GM20431 (cell line): ENCODE results near the gene RAB3C.
"Not testable (repeated sequence)": the region's sequence is repeated elsewhere in the genome, so short reads cannot be mapped to it uniquely, and the experiment has no call there.

ENCODE experiments used
- in situ Hi-C: fragments of 300-500 bp; cut with MseI, MboI; formaldehyde crosslinking; loops from one replicate; pipeline ENCODE4 v1.15.0; 2020; ENCODE audit warnings: low sequenced_read_pairs; ENCODE audit not compliant: unreplicated experiment

Gene RAB3C, protein sequence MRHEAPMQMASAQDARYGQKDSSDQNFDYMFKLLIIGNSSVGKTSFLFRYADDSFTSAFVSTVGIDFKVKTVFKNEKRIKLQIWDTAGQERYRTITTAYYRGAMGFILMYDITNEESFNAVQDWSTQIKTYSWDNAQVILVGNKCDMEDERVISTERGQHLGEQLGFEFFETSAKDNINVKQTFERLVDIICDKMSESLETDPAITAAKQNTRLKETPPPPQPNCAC

DNA sequence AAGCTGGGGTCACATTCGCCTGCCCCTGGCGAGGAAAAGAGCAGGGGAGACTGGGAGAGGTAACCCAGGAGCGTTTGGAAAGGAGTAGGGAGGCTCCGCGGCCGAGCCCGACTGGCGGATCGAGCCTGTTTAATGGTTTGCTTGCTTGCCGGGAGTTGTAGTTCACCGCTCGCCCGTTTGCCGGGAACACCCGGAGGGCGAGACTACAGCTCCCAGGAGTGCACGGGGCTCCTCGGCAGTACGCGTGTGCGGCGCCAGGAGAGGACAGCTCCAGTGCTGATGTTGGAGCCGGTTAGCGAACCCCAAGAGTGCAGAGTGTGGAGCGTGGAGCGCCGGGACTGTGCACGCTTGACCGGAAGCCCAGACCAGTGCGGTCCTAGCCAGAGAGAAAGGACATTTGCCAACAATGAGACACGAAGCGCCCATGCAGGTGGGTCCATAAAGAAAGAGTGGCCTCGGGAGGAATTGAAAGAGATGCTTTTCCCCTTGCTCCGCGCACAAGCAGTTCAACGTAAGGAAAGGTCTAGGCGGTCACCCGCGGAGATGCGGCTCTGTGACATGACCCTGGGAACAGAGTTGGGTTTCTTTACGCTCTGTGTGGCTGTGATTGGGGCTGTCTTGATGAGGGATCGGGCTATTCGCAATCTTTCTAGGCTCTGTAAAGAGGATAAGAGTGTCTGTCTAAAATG lies at the start of gene RAB3C:
RAB3C (plus strand) TSS at position 273 of the 689 bp plus-strand sequence; CDS start at position 407, 134 bp downstream.
- in situ Hi-C loops: no loop called here

DNA sequence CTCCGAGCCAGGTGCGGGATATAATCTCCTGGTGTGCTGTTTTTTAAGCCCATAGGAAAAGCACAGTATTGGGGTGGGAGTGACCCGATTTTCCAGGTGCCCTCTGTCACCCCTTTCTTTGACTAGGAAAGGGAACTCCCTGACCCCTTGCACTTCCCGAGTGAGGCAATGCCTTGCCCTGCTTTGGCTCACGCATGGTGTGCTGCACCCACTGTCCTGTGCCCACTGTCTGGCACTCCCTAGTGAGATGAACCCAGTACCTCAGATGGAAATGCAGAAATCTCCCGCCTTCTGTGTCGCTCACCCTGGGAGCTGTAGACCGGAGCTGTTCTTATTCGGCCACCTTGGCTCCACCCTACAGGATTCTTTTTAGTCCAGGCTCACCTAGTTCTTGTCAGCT lies 40.9 kb upstream of the RAB3C start:
- in situ Hi-C loops: not testable (repeated sequence)

DNA sequence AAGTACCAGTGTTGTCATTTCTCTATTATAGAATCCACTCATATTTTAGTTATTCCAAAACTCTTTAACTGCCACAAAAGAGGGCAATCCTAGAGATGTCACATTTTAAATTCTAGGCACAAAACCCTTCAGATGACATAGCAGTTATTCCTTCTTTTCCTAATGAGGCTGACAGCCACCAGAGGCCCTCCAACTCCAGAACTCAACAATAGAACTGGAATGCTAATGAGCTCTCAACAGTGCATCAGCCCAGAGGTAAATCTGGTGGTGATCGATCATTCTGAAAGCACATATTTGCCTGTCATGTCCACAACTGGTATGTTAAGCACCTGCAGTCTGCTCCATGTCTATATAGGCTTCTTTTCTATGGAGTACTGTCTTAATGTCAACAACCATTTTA lies 40.2 kb upstream of the RAB3C start:
- in situ Hi-C loops: no loop called here

DNA sequence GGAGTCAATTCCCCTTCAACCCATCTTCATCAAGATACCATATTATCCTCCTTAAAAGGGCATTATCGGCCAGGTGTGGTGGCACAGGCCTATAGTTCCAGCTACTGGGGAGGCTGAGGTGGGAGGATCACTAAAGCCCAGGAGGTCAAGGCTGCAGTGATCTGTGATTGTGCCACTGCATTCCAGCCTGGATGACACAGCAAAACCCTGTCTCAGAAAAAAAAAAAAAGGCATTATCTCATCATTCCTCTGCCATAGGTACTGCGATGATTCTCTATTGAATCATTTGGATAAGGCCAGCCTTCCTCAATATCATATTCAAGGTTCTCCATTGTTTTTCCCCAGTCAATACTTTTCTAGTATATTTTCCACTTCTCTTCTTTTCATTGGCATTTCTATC lies 39.2 kb upstream of the RAB3C start:
- in situ Hi-C loops: no loop called here

DNA sequence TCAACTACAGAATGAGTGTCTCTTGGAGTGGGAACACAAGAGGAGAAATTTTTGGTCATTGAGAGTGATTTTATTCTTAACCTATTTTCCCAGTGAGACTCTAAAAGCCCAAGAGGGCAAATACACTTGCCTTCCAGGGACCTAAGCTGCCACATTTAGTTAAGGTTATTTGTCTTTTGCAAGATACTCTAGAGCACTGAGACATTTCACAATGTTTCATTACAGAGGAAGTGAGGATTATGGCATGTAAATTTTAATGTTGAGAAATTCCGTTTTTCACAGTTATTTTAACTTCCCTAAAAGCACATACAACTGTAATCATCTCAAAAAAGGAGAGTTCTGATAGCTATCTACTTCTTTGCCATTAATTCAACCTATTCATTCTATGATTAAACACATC lies 38.7 kb upstream of the RAB3C start:
- in situ Hi-C loops: no loop called here

DNA sequence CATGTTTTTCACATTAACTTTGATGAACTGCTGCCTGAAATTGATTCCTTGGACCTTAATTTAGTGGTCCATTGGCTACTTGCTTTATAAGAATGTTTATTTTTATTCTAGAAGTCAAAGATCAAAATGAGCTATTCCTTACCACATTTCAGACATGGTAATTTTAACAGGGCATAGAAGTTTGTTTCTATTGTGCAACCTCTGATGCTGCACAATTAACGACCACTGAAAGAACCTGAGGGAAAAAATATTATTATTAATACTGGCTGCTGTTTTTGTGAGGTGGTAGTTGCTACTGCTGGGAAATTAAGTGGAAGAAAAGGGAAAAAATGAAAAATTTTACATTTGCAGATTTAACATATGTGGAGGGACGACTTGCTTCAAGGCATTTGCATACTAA lies 37.9 kb upstream of the RAB3C start:
- in situ Hi-C loops: no loop called here

DNA sequence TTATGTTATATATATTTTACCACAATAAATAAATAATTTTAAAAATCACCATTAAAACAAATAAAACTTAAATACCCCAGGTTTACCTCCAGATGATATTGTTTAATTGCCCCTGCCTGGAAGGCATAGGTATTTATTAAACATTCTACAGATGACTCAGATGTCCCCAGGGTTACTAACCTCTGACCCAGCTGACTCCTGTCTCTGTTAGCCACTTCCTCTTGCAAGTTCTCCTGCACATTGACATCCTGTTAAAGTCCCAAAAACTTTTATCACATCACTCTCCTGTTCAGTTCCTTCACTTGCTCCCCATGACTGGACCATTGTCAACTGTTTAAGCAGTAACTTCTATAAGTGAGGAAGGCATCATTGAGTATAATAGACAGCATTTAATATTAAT lies 37.0 kb upstream of the RAB3C start:
- in situ Hi-C loops: no loop called here

DNA sequence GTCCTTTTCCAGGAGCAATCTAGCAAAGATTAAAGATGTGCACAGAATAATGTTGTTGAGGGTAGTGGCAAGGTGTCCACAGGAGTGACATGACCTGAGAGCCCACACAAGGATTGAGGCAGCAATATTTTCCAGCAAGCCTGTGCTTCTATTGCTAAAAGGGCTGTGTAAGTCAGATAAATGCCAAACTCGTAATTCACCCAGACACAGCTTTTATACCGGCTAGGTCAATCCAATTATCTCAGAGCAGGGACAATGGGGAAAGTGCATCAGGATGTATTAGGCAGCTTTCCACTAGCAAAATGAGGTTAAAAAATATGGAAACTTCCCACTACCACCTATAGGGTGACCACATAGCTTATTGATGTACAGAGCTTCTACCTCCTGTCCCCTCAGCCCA lies 34.8 kb upstream of the RAB3C start:
- in situ Hi-C loops: no loop called here

DNA sequence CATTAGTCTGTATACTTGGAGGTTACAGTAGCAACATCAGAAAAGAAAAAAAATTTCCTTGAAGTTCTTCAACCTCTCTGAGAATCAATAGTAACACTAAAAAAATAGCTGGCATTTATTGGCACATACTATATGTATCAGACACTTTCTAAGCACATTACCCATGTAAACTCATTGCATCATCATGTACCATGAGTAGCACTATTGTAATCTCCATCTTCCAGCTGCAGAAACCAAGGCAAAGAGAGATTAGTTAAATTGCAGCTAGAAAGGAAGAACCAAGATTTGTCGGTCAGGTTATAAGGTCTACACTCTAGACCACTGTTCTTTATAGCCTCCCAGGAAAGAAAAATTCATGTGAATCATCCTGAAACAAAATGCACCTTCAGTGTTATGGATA lies 31.4 kb upstream of the RAB3C start:
- in situ Hi-C loops: no loop called here

DNA sequence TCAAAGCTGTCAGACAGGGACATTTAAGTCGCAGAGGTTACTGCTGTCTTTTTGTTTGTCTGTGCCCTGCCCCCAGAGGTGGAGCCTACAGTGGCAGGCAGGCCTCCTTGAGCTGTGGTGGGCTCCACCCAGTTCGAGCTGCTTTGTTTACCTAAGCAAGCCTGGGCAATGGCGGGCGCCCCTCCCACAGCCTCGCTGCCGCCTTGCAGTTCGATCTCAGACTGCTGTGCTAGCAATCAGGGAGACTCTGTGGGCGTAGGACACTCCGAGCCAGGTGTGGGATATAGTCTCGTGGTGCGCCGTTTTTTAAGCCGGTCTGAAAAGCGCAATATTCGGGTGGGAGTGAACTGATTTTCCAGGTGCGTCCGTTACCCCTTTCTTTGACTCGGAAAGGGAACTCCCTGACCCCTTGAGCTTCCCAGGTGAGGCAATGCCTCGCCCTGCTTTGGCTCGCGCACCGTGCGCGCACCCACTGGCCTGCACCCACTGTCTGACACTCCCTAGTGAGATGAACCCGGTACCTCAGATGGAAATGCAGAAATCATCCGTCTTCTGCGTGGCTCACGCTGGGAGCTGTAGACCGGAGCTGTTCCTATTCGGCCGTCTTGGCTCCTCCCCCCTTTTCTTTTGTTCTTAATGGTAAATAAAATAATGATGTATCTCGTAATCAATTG lies 25.1 kb upstream of the RAB3C start:
- in situ Hi-C loops: not testable (repeated sequence)

DNA sequence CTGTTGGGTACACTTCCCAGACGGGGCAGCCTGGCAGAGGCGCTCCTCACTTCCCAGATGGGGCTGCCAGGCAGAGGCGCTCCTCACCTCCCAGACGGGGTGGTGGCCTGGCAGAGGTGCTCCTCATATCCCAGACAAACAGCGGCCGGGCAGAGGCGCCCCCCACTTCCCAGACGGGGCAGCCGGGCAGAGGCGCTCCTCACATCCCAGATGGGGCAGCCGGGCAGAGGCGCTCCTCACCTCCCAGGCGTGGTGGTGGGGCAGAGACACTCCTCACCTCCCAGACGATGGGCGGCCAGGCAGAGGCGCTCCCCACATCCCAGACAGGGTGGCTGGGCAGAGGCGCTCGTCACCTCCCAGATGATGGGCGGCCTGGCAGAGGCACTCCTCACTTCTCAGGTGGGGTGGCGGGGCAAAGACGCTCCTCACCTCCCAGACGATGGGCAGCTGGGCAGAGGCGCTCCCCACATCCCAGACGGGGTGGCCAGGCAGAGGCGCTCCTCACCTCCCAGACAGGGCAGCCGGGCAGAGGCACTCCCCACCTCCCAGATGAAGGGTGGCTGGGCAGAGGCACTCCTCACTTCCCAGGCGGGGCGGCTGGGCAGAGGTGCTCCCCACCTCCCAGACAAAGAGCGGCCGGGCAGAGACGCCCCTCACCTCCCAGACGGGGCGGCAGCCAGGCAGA lies 19.7 kb upstream of the RAB3C start:
- in situ Hi-C loops: not testable (repeated sequence)

DNA sequence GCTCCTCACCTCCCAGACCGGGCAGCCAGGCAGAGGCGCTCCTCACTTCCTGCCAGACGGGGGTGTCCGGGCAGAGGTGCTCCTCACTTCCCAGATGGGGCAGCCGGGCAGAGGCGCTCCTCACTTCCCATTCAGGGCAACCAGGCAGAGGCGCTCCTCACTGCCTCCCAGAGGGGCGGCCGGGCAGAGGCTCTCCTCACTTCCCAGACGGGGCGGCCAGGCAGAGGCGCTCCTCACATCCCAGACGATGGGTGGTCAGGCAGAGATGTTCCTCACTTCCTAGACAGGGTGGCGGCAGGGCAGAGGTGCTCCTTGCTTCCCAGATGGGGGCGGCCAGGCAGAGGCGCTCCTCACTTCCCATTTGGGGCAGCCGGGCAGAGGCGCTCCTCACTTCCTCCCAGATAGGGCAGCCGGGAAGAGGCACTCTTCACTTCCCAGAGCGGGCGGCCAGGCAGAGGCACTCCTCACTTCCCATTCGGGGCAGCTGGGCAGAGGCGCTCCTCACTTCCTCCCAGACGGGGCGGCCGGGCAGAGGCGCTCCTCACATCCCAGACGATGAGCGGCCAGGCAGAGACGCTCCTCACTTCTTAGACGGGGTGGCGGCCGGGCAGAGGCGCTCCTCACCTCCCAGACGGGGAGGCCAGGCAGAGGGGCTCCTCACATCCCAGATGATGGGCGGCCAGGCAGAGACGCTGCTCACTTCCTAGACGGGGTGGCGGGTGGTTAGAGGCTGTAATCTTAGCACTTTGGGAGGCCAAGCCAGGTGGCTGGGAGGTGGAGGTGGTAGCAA lies 18.6 kb upstream of the RAB3C start:
- in situ Hi-C loops: not testable (repeated sequence)

DNA sequence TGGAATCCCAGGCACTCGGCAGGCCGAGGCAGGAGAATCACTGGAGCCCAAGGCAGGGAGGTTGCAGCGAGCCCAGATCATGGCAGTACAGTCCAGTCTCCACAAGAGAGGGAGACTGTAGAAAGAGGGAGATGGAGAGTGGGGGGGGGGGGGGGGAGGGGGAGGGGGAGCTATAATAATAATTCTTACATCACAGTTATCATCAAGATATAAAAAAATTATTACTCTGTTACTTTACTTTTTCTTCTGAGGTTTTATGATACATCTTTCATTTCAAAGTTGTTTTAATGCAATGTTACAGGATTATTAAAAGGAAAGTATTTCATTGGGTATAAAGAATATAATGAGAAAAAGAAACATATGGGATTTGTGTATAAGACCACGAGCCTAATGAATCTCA lies 17.8 kb upstream of the RAB3C start:
- in situ Hi-C loops: no loop called here

DNA sequence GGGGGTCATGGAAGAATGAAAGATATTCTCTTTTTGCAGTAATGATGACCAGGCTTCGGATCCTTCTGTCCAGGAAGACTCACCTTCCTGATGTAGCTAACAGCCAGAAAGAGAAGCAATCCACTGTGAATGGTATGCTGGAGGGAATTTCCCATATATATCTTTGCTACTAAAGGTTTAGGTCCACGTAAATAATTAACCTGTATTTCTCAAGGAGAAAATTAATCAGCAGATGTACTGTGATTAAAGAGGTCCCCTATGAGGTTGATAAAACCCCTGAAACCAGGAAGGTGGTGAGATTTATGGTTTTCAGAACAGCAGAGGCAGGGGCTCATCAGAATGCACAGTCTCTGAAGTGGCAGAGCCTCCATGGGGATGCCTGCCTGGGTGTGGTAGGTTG lies 11.4 kb upstream of the RAB3C start:
- in situ Hi-C loops: no loop called here

DNA sequence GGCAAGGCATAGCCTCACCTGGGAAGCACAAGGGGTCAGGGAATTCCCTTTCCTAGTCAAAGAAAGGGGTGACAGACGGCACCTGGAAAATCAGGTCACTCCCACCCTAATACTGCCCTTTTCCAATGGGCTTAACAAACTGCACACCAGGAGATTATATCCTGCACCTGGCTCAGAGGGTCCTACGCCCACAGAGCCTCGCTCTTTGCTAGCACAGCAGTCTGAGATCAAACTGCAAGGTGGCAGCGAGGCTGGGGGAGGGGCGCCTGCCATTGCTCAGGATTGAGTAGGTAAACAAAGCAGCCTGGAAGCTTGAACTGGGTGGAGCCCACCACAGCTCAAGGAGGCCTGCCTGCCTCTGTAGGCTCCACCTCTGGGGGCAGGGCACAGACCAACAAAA lies 9.9 kb upstream of the RAB3C start:
- in situ Hi-C loops: not testable (repeated sequence)

DNA sequence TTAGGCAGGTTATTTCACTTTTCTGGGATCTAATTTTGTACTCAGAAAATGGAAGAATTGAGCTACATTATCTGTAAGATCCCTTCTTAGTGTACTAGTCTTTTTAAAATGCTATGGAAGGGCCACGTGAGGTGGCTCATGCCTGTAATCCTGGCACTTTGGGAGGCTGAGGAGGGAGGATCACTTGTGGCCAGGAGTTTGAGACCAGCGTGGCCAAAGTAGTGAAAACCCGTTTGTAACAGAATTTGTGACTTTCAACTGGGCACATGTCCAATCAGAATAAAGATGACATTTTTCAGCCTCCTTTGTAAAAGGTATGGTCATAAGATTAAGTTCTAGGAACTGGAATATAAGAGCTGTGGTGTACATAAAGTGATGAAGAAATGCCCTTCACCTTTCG lies 3.1 kb upstream of the RAB3C start:
- in situ Hi-C loops: no loop called here

DNA sequence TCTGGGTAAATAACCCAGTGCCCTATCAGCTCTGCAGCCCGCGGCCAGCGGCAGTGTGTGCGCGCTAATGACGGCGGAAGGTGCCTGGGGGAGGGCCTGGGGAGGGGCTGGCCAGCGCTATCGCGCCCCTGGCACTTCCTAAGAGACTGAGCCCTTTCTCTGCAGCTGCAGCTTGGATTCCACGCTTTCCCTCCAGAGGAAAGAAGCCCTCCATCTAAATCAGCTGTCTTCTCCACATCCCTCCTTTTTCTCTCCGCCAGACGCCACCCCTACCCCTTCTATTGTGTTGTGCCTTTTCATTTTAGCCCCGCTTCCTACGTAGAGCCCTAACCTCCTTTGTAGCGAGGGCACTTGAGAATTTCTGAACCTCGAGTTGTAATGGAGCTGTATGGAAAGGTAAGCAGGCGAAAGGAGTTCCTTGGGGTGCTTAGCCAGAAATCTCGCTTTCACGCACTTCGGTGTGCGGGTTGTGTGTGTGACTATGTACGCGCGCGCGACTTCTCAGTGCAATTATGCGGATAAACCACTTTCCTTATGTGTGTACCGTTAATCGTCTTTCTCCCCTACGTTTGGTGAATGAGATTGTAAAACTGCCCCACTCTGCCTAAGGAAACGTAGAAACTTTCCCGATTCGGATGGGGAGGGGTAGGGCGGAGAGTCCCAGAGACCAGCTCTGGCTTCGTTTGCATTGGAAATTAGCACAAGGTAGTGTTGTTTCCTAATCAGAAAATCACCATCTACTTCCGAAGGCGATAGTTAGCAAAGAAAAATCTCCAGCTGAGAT lies 664 bp upstream of the RAB3C start:
- in situ Hi-C loops: no loop called here

DNA sequence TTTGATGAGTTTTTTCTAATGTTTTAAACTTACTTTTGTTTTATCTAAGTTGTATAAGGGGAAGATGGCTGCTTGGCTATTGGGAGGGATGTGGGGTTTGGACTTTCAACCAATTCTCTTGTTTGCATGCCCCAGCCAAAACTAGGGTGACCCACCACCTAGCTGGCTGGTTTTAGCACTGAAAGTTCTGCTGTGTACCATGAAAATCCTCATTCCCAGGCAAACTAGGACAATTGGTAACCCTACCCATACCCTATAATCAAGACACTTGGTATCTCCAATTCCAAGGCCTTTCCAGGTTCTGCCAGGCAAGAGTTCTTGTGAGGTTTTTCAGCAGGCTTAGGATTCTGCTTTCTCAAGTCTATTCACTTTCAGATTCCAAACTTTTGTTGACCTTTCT lies 13.1 kb downstream of the RAB3C start:
- in situ Hi-C loops: no loop called here

DNA sequence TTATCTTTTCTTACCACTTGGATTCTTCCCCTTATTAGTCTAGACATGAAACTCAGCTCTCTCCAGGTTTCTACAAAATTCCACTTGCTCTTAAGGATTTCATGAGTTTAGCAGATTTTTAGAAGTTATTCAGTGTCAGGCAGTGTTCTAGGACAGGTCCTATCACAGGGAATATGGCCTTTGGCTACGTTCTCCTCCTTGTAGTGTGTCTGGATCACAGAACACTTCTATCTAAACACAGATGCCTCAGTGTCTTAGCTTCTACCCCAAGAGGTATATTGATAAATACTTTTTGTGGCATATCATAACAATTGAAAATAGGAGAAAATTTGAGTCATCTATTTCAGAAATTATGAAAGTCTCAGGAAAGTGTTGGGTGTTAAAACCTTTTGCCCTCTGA lies 15.6 kb downstream of the RAB3C start:
- in situ Hi-C loops: no loop called here
